Prostate gland (tissue), 2 donors: ENCODE data around the gene SAMD3. TPM values are rescaled to one million over a fixed set of nuclear protein-coding genes. Genes with fewer than 3 reads are reported as not detected.

Experiments used
- DNase-seq: peaks from one replicate; pipeline ENCODE4 v3.0.0-alpha.2; 2019; ENCODE audit warnings: low spot score
- H3K27ac ChIP-seq, 2 donors: fragments of 200-600 bp; sonication (generic); 2 replicates each; pipeline ENCODE4 v1.5.1; 2017 to 2019
- H3K27me3 ChIP-seq: fragments of 200-600 bp; sonication (generic); replicated peaks from 2 replicates; pipeline ENCODE4 v1.5.1; 2019; ENCODE audit not compliant: insufficient read depth
- H3K36me3 ChIP-seq, 2 donors: fragments of 200-600 bp; sonication (generic); 1 replicate in 1 of 2; 2 replicates in 1 of 2; pipeline versions ENCODE4 v1.5.1 to v1.8.1; 2017 to 2019
- H3K4me1 ChIP-seq: fragments of 200-600 bp; sonication (generic); replicated peaks from 2 replicates; pipeline ENCODE4 v1.5.1; 2019
- H3K4me3 ChIP-seq, 2 donors: fragments of 200-600 bp; sonication (generic); 2 replicates each; pipeline ENCODE4 v1.5.1; 2017 to 2019
- H3K9me3 ChIP-seq: fragments of 200-600 bp; sonication (generic); 2 replicates; pipeline ENCODE4 v1.5.1; 2017
- POLR2A ChIP-seq: fragments of 450-650 bp; IDR thresholded peaks from one replicate; pipeline ENCODE4 v1.6.1; 2016; ENCODE audit warnings: antibody characterized with exemption, mild to moderate bottlenecking
- POLR2AphosphoS5 ChIP-seq: sonication (generic); formaldehyde crosslinking; IDR thresholded peaks from one replicate; pipeline ENCODE4 v1.6.1; 2017; ENCODE audit warnings: antibody characterized with exemption
- WGBS: methylation state at CpG from one replicate; pipeline ENCODE4 v1.1.5; 2018; 5-methylcytosine and 5-hydroxymethylcytosine counted together
- intact Hi-C: fragments of 100-400 bp; cut with DNase I; formaldehyde crosslinking; loops from one replicate; pipeline ENCODE4 v1.14.2; 2022
- total RNA-seq, 2 donors: library from RNA; depleted of rRNA; stranded (reverse); fragments of >200 nt; gene quantifications; one replicate each; pipeline ENCODE4 v1.1.0, GENCODE V29; 2016
- TF ChIP-seq, protein P1 (sequence below), 4 experiments: fragments of 200-600 bp in 2 of 4; fragments of 450-650 bp in 2 of 4; sonication (generic) in 2 of 4; IDR thresholded peaks; 1 replicate in 3 of 4; 2 replicates in 1 of 4; pipeline ENCODE4 v1.5.1; 2016 to 2019; ENCODE audit warnings: antibody characterized with exemption in 4 of 4, mild to moderate bottlenecking in 2 of 4, moderate library complexity in 2 of 4

SAMD3 gene
- total RNA-seq, 2 donors from 2014 or later = 3.6 TPM; not detected in 1

- WGBS = 85% methylated on average over 5 of the region's 5 CpGs
- H3K9me3 ChIP-seq = no peaks in the 10 kb centered on the region
- intact Hi-C loops = no loop called here
- no peaks in the 10 kb centered on the region for H3K4me1 ChIP-seq
- no peak for DNase-seq
- H3K27me3 ChIP-seq = no peaks in the 10 kb centered on the region
- no peak overlapping the region for H3K4me3 ChIP-seq
- TF ChIP-seq POLR2A = no peak
- H3K27ac ChIP-seq = no peak overlapping the region
- H3K36me3 ChIP-seq = no peaks in the 10 kb centered on the region
These were observed 757 bp upstream of the SAMD3 start for GRCh38 chr6:130223508-130223907.

DNA sequence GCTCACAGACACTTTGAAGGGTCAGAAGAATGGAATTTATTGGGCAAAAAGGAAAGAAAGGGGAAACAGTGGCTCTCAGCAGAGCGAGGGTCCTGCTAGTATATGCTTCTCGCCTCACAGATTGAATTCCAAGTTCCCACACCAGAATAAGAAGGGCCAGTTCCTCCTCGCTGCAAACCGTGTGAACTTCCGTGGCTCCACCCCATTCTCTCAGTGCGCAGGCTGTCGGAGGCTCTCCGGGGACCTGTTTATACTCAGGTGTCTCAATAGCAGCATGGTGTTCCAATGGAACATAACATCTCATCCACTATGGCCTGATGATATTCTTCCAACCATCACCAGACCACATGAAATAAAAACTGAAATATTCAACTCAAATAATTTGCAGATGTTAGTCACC is 4.6 kb downstream of the SAMD3 start:
- intact Hi-C loops = no loop called here
- H3K36me3 ChIP-seq = no peaks in the 10 kb centered on the region
- no peaks in the 10 kb centered on the region for H3K4me1 ChIP-seq
- no peak overlapping the region for H3K4me3 ChIP-seq
- no peak for DNase-seq
- no peaks in the 10 kb centered on the region for H3K27me3 ChIP-seq
- no peak for TF ChIP-seq POLR2A
- TF ChIP-seq, protein P1, sequence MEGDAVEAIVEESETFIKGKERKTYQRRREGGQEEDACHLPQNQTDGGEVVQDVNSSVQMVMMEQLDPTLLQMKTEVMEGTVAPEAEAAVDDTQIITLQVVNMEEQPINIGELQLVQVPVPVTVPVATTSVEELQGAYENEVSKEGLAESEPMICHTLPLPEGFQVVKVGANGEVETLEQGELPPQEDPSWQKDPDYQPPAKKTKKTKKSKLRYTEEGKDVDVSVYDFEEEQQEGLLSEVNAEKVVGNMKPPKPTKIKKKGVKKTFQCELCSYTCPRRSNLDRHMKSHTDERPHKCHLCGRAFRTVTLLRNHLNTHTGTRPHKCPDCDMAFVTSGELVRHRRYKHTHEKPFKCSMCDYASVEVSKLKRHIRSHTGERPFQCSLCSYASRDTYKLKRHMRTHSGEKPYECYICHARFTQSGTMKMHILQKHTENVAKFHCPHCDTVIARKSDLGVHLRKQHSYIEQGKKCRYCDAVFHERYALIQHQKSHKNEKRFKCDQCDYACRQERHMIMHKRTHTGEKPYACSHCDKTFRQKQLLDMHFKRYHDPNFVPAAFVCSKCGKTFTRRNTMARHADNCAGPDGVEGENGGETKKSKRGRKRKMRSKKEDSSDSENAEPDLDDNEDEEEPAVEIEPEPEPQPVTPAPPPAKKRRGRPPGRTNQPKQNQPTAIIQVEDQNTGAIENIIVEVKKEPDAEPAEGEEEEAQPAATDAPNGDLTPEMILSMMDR (IDR thresholded peaks at IDR 0.05) = no peak
- no peak for TF ChIP-seq POLR2AphosphoS5
- WGBS = 71% methylated on average over 8 of the region's 8 CpGs
- H3K9me3 ChIP-seq = no peaks in the 10 kb centered on the region
- H3K27ac ChIP-seq = no peak overlapping the region

GRCh38 chr6:130216620-130217019 is 6.1 kb downstream of the SAMD3 start:
- intact Hi-C loops = no loop called here
- no peaks in the 10 kb centered on the region for H3K27me3 ChIP-seq
- no peak for TF ChIP-seq POLR2AphosphoS5
- no peak for TF ChIP-seq POLR2A
- no peaks in the 10 kb centered on the region for H3K4me1 ChIP-seq
- no peak overlapping the region for H3K4me3 ChIP-seq
- 75% methylated on average over 4 of the region's 4 CpGs for WGBS
- no peak for DNase-seq
- H3K9me3 ChIP-seq = no peaks in the 10 kb centered on the region
- H3K27ac ChIP-seq = no peak overlapping the region
- H3K36me3 ChIP-seq = no peaks in the 10 kb centered on the region

DNA sequence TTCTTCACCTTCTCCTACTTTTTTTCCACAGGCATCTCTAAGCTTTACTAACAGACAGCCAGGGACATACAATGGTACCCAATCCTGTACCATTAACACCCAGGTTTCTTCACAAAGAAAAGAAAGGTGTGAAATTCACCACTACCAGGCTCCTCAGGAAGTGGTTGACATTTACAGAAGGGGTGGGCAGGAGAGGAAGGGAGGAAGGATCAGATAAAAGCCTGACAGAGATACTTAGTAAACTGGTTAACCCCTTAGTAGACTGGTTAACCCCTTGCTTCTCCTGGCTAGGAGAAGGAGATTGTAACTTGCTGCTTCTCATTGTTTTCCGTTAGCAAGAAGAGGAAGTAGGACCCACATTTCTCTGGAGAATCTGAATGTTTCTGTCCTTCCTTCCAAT is 7.2 kb downstream of the SAMD3 start:
- Histone ChIP-seq H3K9me3 (no peaks in the 10 kb centered on the region), H3K36me3 (no peaks in the 10 kb centered on the region), H3K27me3 (no peaks in the 10 kb centered on the region), H3K27ac (no peak overlapping the region), H3K4me3 (no peak overlapping the region), H3K4me1 (no peaks in the 10 kb centered on the region)
- no peak for DNase-seq
- intact Hi-C loops = no loop called here
- WGBS = 16% methylated on average over 1 of the region's 1 CpG
- TF ChIP-seq POLR2AphosphoS5 (no peak), POLR2A (no peak)
- TF ChIP-seq, protein P1 (IDR thresholded peaks at IDR 0.05) = no peak

- H3K27me3 ChIP-seq = no peaks in the 10 kb centered on the region
- TF ChIP-seq, protein P1 (IDR thresholded peaks at IDR 0.05) = no peak
- no peak for TF ChIP-seq POLR2A
- no peak for TF ChIP-seq POLR2AphosphoS5
- no peak for DNase-seq
- H3K9me3 ChIP-seq = no peaks in the 10 kb centered on the region
- 13% methylated on average over 2 of the region's 2 CpGs for WGBS
- no peaks in the 10 kb centered on the region for H3K4me1 ChIP-seq
- no peak overlapping the region for H3K4me3 ChIP-seq
- H3K36me3 ChIP-seq = no peaks in the 10 kb centered on the region
- H3K27ac ChIP-seq = no peak overlapping the region
- intact Hi-C loops = no loop called here
These were observed 10.4 kb downstream of the SAMD3 start for GRCh38 chr6:130212215-130212874.

- whole genome bisulfite sequencing = 82% methylated on average over 3 of the region's 3 CpGs
- intact Hi-C loops = no loop called here
- TF ChIP-seq POLR2A = no peak
- TF ChIP-seq POLR2AphosphoS5 = no peak
- TF ChIP-seq, protein P1 (IDR thresholded peaks at IDR 0.05) = no peak
These were observed 11.1 kb downstream of the SAMD3 start for GRCh38 chr6:130211691-130212090.

More at GRCh38 chr6:130211691-130212090, 11.1 kb downstream of the SAMD3 start:
- Histone ChIP-seq H3K4me3 (no peak overlapping the region), H3K27ac (no peak overlapping the region), H3K27me3 (no peaks in the 10 kb centered on the region), H3K9me3 (no peaks in the 10 kb centered on the region), H3K4me1 (no peaks in the 10 kb centered on the region), H3K36me3 (no peaks in the 10 kb centered on the region)
- DNase-seq = no peak
